Keratinocyte (primary cell): Measurements from ENCODE around the gene UPK1B. TPM values are rescaled to one million over a fixed set of nuclear protein-coding genes. Genes with fewer than 3 reads are reported as not detected.

Experiments
- DNase-seq: peaks from one replicate; pipeline ENCODE4 v3.0.0-alpha.2; 2011; ENCODE audit warnings: low read depth, missing footprints, low spot score
- FAIRE-seq: peaks from 2 replicates; lab custom pipeline; 2011; peaks lifted over from hg19 to GRCh38; lab: Jason Lieb, UNC
- H2AFZ ChIP-seq: 2 replicates; pipeline ENCODE4 v1.6.0; 2012; ENCODE audit warnings: low read length, control low read depth, inconsistent platforms; ENCODE audit not compliant: control insufficient read depth
- H3K27ac ChIP-seq: 2 replicates; pipeline ENCODE4 v1.5.1; 2011; ENCODE audit warnings: low read length; ENCODE audit not compliant: control insufficient read depth, insufficient read depth
- H3K27me3 ChIP-seq: 3 replicates; pipeline ENCODE4 v1.6.0; 2011; ENCODE audit warnings: low read length; ENCODE audit not compliant: control insufficient read depth, insufficient read depth; ENCODE audit errors: extremely low read depth
- H3K36me3 ChIP-seq, 2 experiments: 2 replicates in 1 of 2; 3 replicates in 1 of 2; pipeline ENCODE4 v1.5.1; 2011; ENCODE audit warnings: low read length in 2 of 2, mild to moderate bottlenecking in 1 of 2; ENCODE audit not compliant: control insufficient read depth in 2 of 2, insufficient read depth in 2 of 2; ENCODE audit errors: extremely low read depth in 1 of 2
- H3K4me1 ChIP-seq: 3 replicates; pipeline ENCODE4 v1.5.1; 2011; ENCODE audit warnings: low read length; ENCODE audit not compliant: control insufficient read depth, insufficient read depth; ENCODE audit errors: extremely low read depth
- H3K4me2 ChIP-seq: 3 replicates; pipeline ENCODE4 v1.6.0; 2011; ENCODE audit warnings: low read depth, low read length; ENCODE audit not compliant: control insufficient read depth, insufficient read depth; ENCODE audit errors: extremely low read depth
- H3K4me3 ChIP-seq, 3 experiments: fragments of 200-600 bp in 1 of 3; sonication (generic) in 1 of 3; 2 replicates in 2 of 3; 3 replicates in 1 of 3; pipeline ENCODE4 v1.5.1; 2011 to 2016; ENCODE audit warnings: low read length in 3 of 3, mild to moderate bottlenecking in 3 of 3, control low read depth in 2 of 3, inconsistent platforms in 1 of 3, low read depth in 1 of 3, mixed read lengths in 1 of 3, mixed run types in 1 of 3, moderate library complexity in 1 of 3; ENCODE audit not compliant: control insufficient read depth in 2 of 3, insufficient read depth in 2 of 3; ENCODE audit errors: extremely low read depth in 1 of 3
- H3K79me2 ChIP-seq: 2 replicates; pipeline ENCODE4 v1.6.0; 2012; ENCODE audit warnings: low read length; ENCODE audit not compliant: control insufficient read depth, insufficient read depth
- H3K9ac ChIP-seq: 3 replicates; pipeline ENCODE4 v1.6.0; 2011; ENCODE audit warnings: low read length; ENCODE audit not compliant: control insufficient read depth, insufficient read depth; ENCODE audit errors: extremely low read depth
- H3K9me1 ChIP-seq: 3 replicates; pipeline ENCODE4 v1.6.0; 2011; ENCODE audit warnings: low read length; ENCODE audit not compliant: control insufficient read depth, insufficient read depth; ENCODE audit errors: extremely low read depth
- H3K9me3 ChIP-seq: 2 replicates; pipeline ENCODE4 v1.5.1; 2012; ENCODE audit warnings: low read depth, low read length; ENCODE audit not compliant: control insufficient read depth
- H4K20me1 ChIP-seq: 3 replicates; pipeline ENCODE4 v1.6.0; 2011; ENCODE audit warnings: low read length; ENCODE audit not compliant: control insufficient read depth, insufficient read depth; ENCODE audit errors: extremely low read depth
- CTCF ChIP-seq, 3 experiments: IDR thresholded peaks in 1 of 3; conservative IDR thresholded peaks in 1 of 3; optimal IDR thresholded peaks in 1 of 3; 2 replicates in 2 of 3; 3 replicates in 1 of 3; pipeline versions ENCODE3 to v1.5.1; 2011; ENCODE audit warnings: low read length in 3 of 3, mild to moderate bottlenecking in 3 of 3, moderate library complexity in 2 of 3, control low read depth in 1 of 3, inconsistent platforms in 1 of 3; ENCODE audit not compliant: insufficient read depth in 2 of 3; ENCODE audit errors: extremely low read depth in 1 of 3
- EZH2 ChIP-seq: IDR thresholded peaks from one replicate; pipeline ENCODE4 v1.6.1; 2012; ENCODE audit warnings: inconsistent platforms, mild to moderate bottlenecking, low read length, moderate library complexity
- dilution Hi-C: fragments of 300-500 bp; cut with MboI; formaldehyde crosslinking; loops from one replicate; pipeline ENCODE4 v1.7.0; 2020; ENCODE audit warnings: low sequenced_read_pairs; ENCODE audit not compliant: extremely low pct_ligation_motif_present
- polyA plus RNA-seq, 5 experiments: library from polyadenylated mRNA; depleted of rRNA in 3 of 5; stranded (reverse) in 3 of 5; stranded (forward) in 1 of 5; unstranded in 1 of 5; fragments of >200 nt; gene quantifications; 1 replicate in 1 of 5; 2 replicates in 3 of 5; 3 replicates in 1 of 5; pipeline versions ENCODE4 v1.2.1 to v1.2.3, GENCODE V29; 2011 to 2012; ENCODE audit warnings: missing spikeins in 2 of 5, low read depth in 1 of 5, low replicate concordance in 1 of 5

UPK1B gene
- polyA plus RNA-seq, 1 donor (not counting 4 experiments of a cell fraction or from before 2014, with no cell fraction given), result 54.6 TPM

DNA sequence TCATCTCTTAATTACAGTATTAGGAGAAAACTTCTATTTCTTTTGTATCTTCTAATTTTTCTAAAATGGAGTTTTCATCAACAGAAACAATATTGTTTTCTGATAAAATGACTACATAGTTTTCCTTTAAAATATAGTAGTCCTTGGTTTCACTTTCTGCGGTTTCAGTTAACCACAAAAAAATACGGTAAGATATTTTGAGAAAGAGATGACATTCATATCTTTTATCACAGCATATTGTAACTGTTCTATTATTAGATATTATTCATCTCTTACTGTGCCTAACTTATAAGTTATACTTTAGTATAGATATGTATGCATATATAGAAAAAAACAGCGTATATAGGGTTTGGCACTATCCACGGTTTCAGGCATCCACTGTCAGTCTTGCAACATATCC, 65.0 kb downstream of the UPK1B start:
- Histone ChIP-seq H3K27ac (no peak overlapping the region), H3K4me2 (peak overlapping the region; percentile 93), H4K20me1 (no peaks in the 10 kb centered on the region), H3K9ac (peak overlapping the region; percentile 54), H3K4me3 (peak overlapping the region; percentile 55 to 77 (median 70)), H2AFZ (no peak overlapping the region), H3K27me3 (no peaks in the 10 kb centered on the region), H3K9me1 (no peaks in the 10 kb centered on the region), H3K79me2 (peaks cover 39% of the 10 kb centered on the region), H3K9me3 (no peaks in the 10 kb centered on the region), H3K36me3 (peaks cover 0 to 4% of the 10 kb centered on the region in 2 experiments), H3K4me1 (peaks cover 27% of the 10 kb centered on the region)
- dilution Hi-C loops, result no loop called here
- TF ChIP-seq CTCF (optimal IDR thresholded peaks at IDR 0.05 in 1 of 3, IDR thresholded peaks at IDR 0.05 in 1 of 3, conservative IDR thresholded peaks at IDR 0.05 in 1 of 3; ENCODE audit: extremely low read depth in 1 of 3, insufficient read depth in 2 of 3, low read length in 3 of 3) (no peak), EZH2 (no peak)
- DNase-seq, result no peak
- no peak for FAIRE-seq

GRCh38 chr3:119239206-119239820, 65.9 kb downstream of the UPK1B start:
- H3K4me2 ChIP-seq, result peak overlapping the region; percentile 93
- dilution Hi-C loops, result no loop called here
- no peak for DNase-seq
- no peaks in the 10 kb centered on the region for H3K9me1 ChIP-seq
- peaks cover 27% of the 10 kb centered on the region for H3K4me1 ChIP-seq
- peaks cover 0 to 2% of the 10 kb centered on the region in 2 experiments for H3K36me3 ChIP-seq
- no peak for TF ChIP-seq CTCF (optimal IDR thresholded peaks at IDR 0.05 in 1 of 3, IDR thresholded peaks at IDR 0.05 in 1 of 3, conservative IDR thresholded peaks at IDR 0.05 in 1 of 3; ENCODE audit: extremely low read depth in 1 of 3, insufficient read depth in 2 of 3, low read length in 3 of 3)
- TF ChIP-seq EZH2, result no peak
- H3K9me3 ChIP-seq, result no peaks in the 10 kb centered on the region
- H3K9ac ChIP-seq, result peak overlapping the region; percentile 83
- peak overlapping the region; percentile 63 to 77 (median 70) for H3K4me3 ChIP-seq
- no peak overlapping the region for H2AFZ ChIP-seq
- no peak for FAIRE-seq
- H3K27ac ChIP-seq, result peak overlapping the region; percentile 82
- H4K20me1 ChIP-seq, result no peaks in the 10 kb centered on the region
- H3K27me3 ChIP-seq, result no peaks in the 10 kb centered on the region
- H3K79me2 ChIP-seq, result peaks cover 37% of the 10 kb centered on the region
